Activated T-cell treated with anti-CD3 and anti-CD28 coated beads for 48 hours (primary cell): ENCODE data around the gene QRFP.

Source experiments
- DNase-seq: peaks from one replicate; pipeline ENCODE4 v3.0.0-alpha.2; 2020; ENCODE audit warnings: low read depth

Gene QRFP

GRCh38 chr9:130847306-130848217, 49.0 kb downstream of the QRFP start:
- DNase-seq, result no peak

- DNase-seq, result no peak
Measured at GRCh38 chr9:130846487-130847305, 49.9 kb downstream of the QRFP start.

- no peak for DNase-seq
Measured at GRCh38 chr9:130845901-130846481, 50.6 kb downstream of the QRFP start.

GRCh38 chr9:130845254-130845653, 51.4 kb downstream of the QRFP start:
- no peak for DNase-seq

GRCh38 chr9:130844044-130844451, 52.6 kb downstream of the QRFP start:
- DNase-seq, result no peak

DNA sequence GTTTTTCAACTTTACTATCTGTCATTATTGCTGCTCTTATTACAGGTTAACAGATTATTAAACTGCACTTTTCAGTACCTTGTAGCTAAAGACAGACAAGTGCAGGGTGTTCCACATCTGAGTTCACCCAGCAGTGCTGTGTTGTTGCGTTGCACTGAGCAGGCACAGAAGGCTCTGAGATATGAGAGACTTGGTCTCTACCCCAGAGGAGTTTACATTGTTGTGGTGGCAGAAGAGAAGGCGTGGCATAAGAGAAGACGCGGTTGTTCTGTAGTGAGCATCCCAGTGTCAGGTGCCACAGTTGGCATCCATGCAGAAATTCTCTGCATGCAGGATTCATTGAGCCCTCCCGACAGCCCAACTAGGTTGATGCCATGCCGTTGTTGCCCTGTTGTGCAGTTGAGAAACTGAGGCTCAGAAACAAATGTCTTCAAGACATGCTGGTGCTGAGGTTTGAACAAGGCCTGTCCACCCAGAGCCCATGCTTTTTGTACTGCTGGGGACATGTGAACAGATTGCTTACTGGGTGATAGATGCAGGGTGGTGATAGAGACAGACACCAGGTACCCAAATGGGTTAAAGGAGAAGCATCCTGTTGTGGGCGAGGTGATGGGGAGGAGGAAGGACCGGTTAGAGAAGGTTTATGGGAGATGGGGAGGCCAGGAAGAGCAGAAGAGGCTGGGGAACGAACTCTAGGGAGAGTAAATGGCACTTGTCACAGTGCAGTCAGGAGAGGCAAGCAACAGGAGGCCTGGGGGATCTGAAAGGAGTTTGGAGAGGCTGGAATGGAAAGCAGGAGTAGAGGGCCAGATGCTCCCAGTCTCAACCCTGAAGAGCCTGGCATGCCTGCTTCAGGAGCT, 53.3 kb downstream of the QRFP start:
- DNase-seq, result no peak
